Lower leg skin (tissue), 3 donors: ENCODE results near the gene F7.
"Not testable (repeated sequence)": the region's sequence is repeated elsewhere in the genome, so short reads cannot be mapped to it uniquely, and the experiment has no call there.

Experiments
- POLR2A ChIP-seq, 2 donors: fragments of 450-650 bp; IDR thresholded peaks; one replicate each; pipeline ENCODE4 v1.6.1; 2016 to 2017; ENCODE audit warnings: antibody characterized with exemption in 2 of 2, mild to moderate bottlenecking in 1 of 2, moderate library complexity in 1 of 2
- TF ChIP-seq, protein P1 (sequence below), 3 donors: fragments of 450-650 bp; IDR thresholded peaks; one replicate each; pipeline ENCODE4 v1.5.1; 2016; ENCODE audit warnings: antibody characterized with exemption in 3 of 3, mild to moderate bottlenecking in 3 of 3, moderate library complexity in 2 of 3

DNA sequence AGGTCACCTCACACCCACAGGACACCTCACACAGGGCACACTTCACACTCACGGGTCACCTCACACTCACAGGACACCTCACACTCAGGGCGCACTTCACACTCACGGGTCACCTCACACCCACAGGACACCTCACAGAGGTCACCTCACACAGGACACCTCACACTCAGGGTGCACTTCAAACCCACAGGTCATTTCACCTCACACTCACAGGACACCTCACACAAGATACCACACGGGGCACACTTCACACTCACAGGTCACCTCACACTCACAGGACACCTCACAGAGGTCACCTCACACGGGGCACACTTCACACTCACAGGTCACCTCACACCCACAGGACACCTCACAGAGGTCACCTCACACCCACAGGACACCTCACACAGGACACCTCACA lies 6.2 kb downstream of the F7 start:
- not testable (repeated sequence) for TF ChIP-seq POLR2A (IDR thresholded peaks at IDR 0.05)
- TF ChIP-seq, protein P1, sequence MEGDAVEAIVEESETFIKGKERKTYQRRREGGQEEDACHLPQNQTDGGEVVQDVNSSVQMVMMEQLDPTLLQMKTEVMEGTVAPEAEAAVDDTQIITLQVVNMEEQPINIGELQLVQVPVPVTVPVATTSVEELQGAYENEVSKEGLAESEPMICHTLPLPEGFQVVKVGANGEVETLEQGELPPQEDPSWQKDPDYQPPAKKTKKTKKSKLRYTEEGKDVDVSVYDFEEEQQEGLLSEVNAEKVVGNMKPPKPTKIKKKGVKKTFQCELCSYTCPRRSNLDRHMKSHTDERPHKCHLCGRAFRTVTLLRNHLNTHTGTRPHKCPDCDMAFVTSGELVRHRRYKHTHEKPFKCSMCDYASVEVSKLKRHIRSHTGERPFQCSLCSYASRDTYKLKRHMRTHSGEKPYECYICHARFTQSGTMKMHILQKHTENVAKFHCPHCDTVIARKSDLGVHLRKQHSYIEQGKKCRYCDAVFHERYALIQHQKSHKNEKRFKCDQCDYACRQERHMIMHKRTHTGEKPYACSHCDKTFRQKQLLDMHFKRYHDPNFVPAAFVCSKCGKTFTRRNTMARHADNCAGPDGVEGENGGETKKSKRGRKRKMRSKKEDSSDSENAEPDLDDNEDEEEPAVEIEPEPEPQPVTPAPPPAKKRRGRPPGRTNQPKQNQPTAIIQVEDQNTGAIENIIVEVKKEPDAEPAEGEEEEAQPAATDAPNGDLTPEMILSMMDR (IDR thresholded peaks at IDR 0.05), result not testable (repeated sequence)
